OCI-M2 (cell line): ENCODE measurements around the gene PAPOLG.
"Not testable (repeated sequence)": the region's sequence is repeated elsewhere in the genome, so short reads cannot be mapped to it uniquely, and the experiment has no call there.

Experiments
- DNase-seq: peaks from one replicate; lab custom pipeline; 2025; ENCODE audit not compliant: unreplicated experiment; lab: John Stamatoyannopoulos, UW

PAPOLG gene

GRCh38 chr2:60821587-60822302, 65.7 kb downstream of the PAPOLG start:
- DNase-seq, result no peak

GRCh38 chr2:60822987-60823386, 66.9 kb downstream of the PAPOLG start:
- DNase-seq, result no peak

- DNase-seq, result no peak
These were observed 67.7 kb downstream of the PAPOLG start for GRCh38 chr2:60823694-60824305.

- no peak for DNase-seq
These were observed 69.6 kb downstream of the PAPOLG start for GRCh38 chr2:60825666-60826065.

GRCh38 chr2:60826111-60826510, 70.0 kb downstream of the PAPOLG start:
- DNase-seq, result no peak

GRCh38 chr2:60826860-60827259, 70.8 kb downstream of the PAPOLG start:
- not testable (repeated sequence) for DNase-seq

GRCh38 chr2:60827369-60827768, 71.3 kb downstream of the PAPOLG start:
- no peak for DNase-seq

- no peak for DNase-seq
These were observed 74.9 kb downstream of the PAPOLG start for GRCh38 chr2:60830991-60831390.

GRCh38 chr2:60831921-60832320, 75.9 kb downstream of the PAPOLG start:
- no peak for DNase-seq

GRCh38 chr2:60832621-60833020, 76.6 kb downstream of the PAPOLG start:
- no peak for DNase-seq

GRCh38 chr2:60834270-60834717, 78.2 kb downstream of the PAPOLG start:
- DNase-seq, result no peak

GRCh38 chr2:60836491-60836890, 80.4 kb downstream of the PAPOLG start:
- DNase-seq, result no peak

GRCh38 chr2:60837123-60837522, 81.1 kb downstream of the PAPOLG start:
- no peak for DNase-seq

GRCh38 chr2:60838481-60838880, 82.4 kb downstream of the PAPOLG start:
- no peak for DNase-seq

GRCh38 chr2:60839126-60839813, 83.2 kb downstream of the PAPOLG start:
- DNase-seq, result no peak

GRCh38 chr2:60840880-60841279, 84.8 kb downstream of the PAPOLG start:
- no peak for DNase-seq

GRCh38 chr2:60843006-60843405, 86.9 kb downstream of the PAPOLG start:
- no peak for DNase-seq

GRCh38 chr2:60844105-60844504, 88.0 kb downstream of the PAPOLG start:
- no peak for DNase-seq

- DNase-seq, result no peak
These were observed 91.8 kb downstream of the PAPOLG start for GRCh38 chr2:60847854-60848253.
